ENCODE measurements around the gene TNN. TPM values are rescaled to one million over a fixed set of nuclear protein-coding genes. Genes with fewer than 3 reads are reported as not detected.
A peak's percentile ranks its signal among the peaks of the same experiment; 100 is the strongest.

TNN gene
- total and polyA plus RNA-seq, 2 experiments from 2014 or later, result 0.18 to 0.31 TPM

GRCh38 chr1:175183586-175183985 is 116.0 kb downstream of the TNN start:
- Histone ChIP-seq H3K27me3 (ENCODE audit: insufficient read depth) (no peaks in the 10 kb centered on the region), H3K9me2 (ENCODE audit: insufficient read depth) (no peaks in the 10 kb centered on the region), H3K79me2 (replicated peaks; ENCODE audit: insufficient read depth) (no peaks in the 10 kb centered on the region), H3F3A (replicated peaks; ENCODE audit: low read depth) (no peaks in the 10 kb centered on the region), H2AFZ (no peak overlapping the region), H3K4me3 (no peak overlapping the region), H3K27ac (ENCODE audit: low read depth) (no peak overlapping the region), H3K4me2 (no peak overlapping the region; the same call in 1 of the 2 replicates), H3K4me1 (ENCODE audit: insufficient read depth) (peaks cover 5% of the 10 kb centered on the region; the same call in 1 of the 2 replicates), H4K20me1 (replicated peaks; ENCODE audit: insufficient read depth) (no peaks in the 10 kb centered on the region), H3K36me3 (ENCODE audit: insufficient read depth) (no peaks in the 10 kb centered on the region)
- no peaks in the 10 kb centered on the region for H3K9me3 Mint-ChIP-seq
- no peak overlapping the region for H3K4me3 Mint-ChIP-seq
- H3K4me1 Mint-ChIP-seq, result peaks cover 10% of the 10 kb centered on the region
- H3K36me3 Mint-ChIP-seq (ENCODE audit: low read depth), result no peaks in the 10 kb centered on the region; the same call in 2 of the 3 replicates
- no peak for TF ChIP-seq STAT1 (IDR thresholded peaks at IDR 0.05; ENCODE audit: unreplicated experiment)
- no peak for TF ChIP-seq REST (IDR thresholded peaks at IDR 0.05; ENCODE audit: unreplicated experiment)
- no peak for TF ChIP-seq ZNF114 (CRISPR knock-in tag; IDR thresholded peaks at IDR 0.05)
- no peak for TF ChIP-seq EZH2 (IDR thresholded peaks at IDR 0.05; ENCODE audit: low read depth, unreplicated experiment)
- TF ChIP-seq JUNB (IDR thresholded peaks at IDR 0.05; ENCODE audit: unreplicated experiment), result no peak
- TF ChIP-seq ZNF462 (CRISPR knock-in tag; IDR thresholded peaks at IDR 0.05), result no peak
- TF ChIP-seq CTCF (conservative IDR thresholded peaks at IDR 0.05; ENCODE audit: low read depth in 2 of 2), result no peak
- TF ChIP-seq EZH2phosphoT487 (IDR thresholded peaks at IDR 0.05; ENCODE audit: unreplicated experiment), result no peak
- TF ChIP-seq ETS1 (IDR thresholded peaks at IDR 0.05), result no peak
- no peak for TF ChIP-seq CREB1 (CRISPR knock-in tag; IDR thresholded peaks at IDR 0.05; ENCODE audit: low read depth)
- TF ChIP-seq NANOG (IDR thresholded peaks at IDR 0.05; ENCODE audit: borderline replicate concordance), result no peak
- no peak for TF ChIP-seq ZNF331 (CRISPR knock-in tag; IDR thresholded peaks at IDR 0.05; ENCODE audit: low read depth)
- TF ChIP-seq POLR2AphosphoS5 (IDR thresholded peaks at IDR 0.05; ENCODE audit: low read depth), result no peak
- peaks cover 6% of the 10 kb centered on the region for H3K27me3 Mint-ChIP-seq (ENCODE audit: insufficient read depth, low read depth, poor library complexity)
- DNase-seq (ENCODE audit: low spot score) (peak; percentile 33), ATAC-seq (peak; percentile 94)
- H3K27ac Mint-ChIP-seq, result no peak overlapping the region

Measured in GM23338 (cell line).